ENCODE results near the gene CLIC3.
A peak's percentile ranks its signal among the peaks of the same experiment; 100 is the strongest.
"Not testable (repeated sequence)": the region's sequence is repeated elsewhere in the genome, so short reads cannot be mapped to it uniquely, and the experiment has no call there.

The CLIC3 gene

GRCh38 chr9:136996361-136997292, at the start of gene CLIC3:
Gene CLIC3, minus strand, starts transcription at chr9:136996568. Its CDS starts 25 bp downstream, at chr9:136996543.
- peak; percentile 25 for DNase-seq

- peak; percentile 9 for DNase-seq
Measured at GRCh38 chr9:137045294-137046087, 49.1 kb upstream of the CLIC3 start.

- peak; percentile 18 for DNase-seq
Measured at GRCh38 chr9:137044502-137045177, 48.3 kb upstream of the CLIC3 start.

GRCh38 chr9:137044037-137044436, 47.7 kb upstream of the CLIC3 start:
- DNase-seq: no peak

GRCh38 chr9:137042751-137043727, 46.7 kb upstream of the CLIC3 start:
- DNase-seq: no peak

- no peak for DNase-seq
Measured at GRCh38 chr9:137041124-137041523, 44.8 kb upstream of the CLIC3 start.

GRCh38 chr9:137040568-137040967, 44.2 kb upstream of the CLIC3 start:
- no peak for DNase-seq

GRCh38 chr9:137039611-137040366, 43.4 kb upstream of the CLIC3 start:
- no peak for DNase-seq

- no peak for DNase-seq
Measured at GRCh38 chr9:137038916-137039315, 42.5 kb upstream of the CLIC3 start.

- DNase-seq: no peak
Measured at GRCh38 chr9:137037483-137037882, 41.1 kb upstream of the CLIC3 start.

- DNase-seq: no peak
Measured at GRCh38 chr9:137037035-137037434, 40.7 kb upstream of the CLIC3 start.

GRCh38 chr9:137035937-137036336, 39.6 kb upstream of the CLIC3 start:
- no peak for DNase-seq

- DNase-seq: no peak
Measured at GRCh38 chr9:137035507-137035834, 39.1 kb upstream of the CLIC3 start.

- peak; percentile 87 for DNase-seq
Measured at GRCh38 chr9:137034709-137035506, 38.5 kb upstream of the CLIC3 start.

- no peak for DNase-seq
Measured at GRCh38 chr9:137034039-137034708, 37.8 kb upstream of the CLIC3 start.

- DNase-seq: not testable (repeated sequence)
Measured at GRCh38 chr9:137033481-137033880, 37.1 kb upstream of the CLIC3 start.

- DNase-seq: no peak
Measured at GRCh38 chr9:137032858-137033257, 36.5 kb upstream of the CLIC3 start.

GRCh38 chr9:137031904-137032640, 35.7 kb upstream of the CLIC3 start, which contains the start of gene FUT7:
Gene FUT7, minus strand, starts transcription at chr9:137032088. Its CDS starts 97 bp downstream, at chr9:137031991.
- DNase-seq: no peak

All from NCI-H774 (cell line).